Mesendoderm (in vitro differentiated cells): ENCODE results near the gene NUBP2. TPM values are rescaled to one million over a fixed set of nuclear protein-coding genes. Genes with fewer than 3 reads are reported as not detected.

Source experiments
- DNase-seq: peaks from one replicate; pipeline ENCODE4 v3.0.0; 2013
- H2AK5ac ChIP-seq: 2 replicates; pipeline ENCODE4 v1.6.1; 2013; ENCODE audit warnings: low read length, inconsistent platforms
- H2BK120ac ChIP-seq: 2 replicates; pipeline ENCODE4 v1.6.1; 2013; ENCODE audit warnings: low read depth, mild to moderate bottlenecking, low read length, moderate library complexity, mixed read lengths
- H2BK15ac ChIP-seq: replicated peaks from 2 replicates; pipeline ENCODE4 v1.6.1; 2013; ENCODE audit warnings: low read depth, mild to moderate bottlenecking, moderate library complexity
- H2BK5ac ChIP-seq: 2 replicates; pipeline ENCODE4 v1.6.1; 2013; ENCODE audit warnings: low read length, inconsistent platforms
- H3K18ac ChIP-seq: 2 replicates; pipeline ENCODE4 v1.6.1; 2013; ENCODE audit warnings: mild to moderate bottlenecking, low read length, mixed read lengths
- H3K23ac ChIP-seq: one replicate; pipeline ENCODE4 v1.6.1; 2013; ENCODE audit warnings: low read length
- H3K27ac ChIP-seq: 2 replicates; pipeline ENCODE4 v1.5.1; 2013; ENCODE audit warnings: low read depth, mild to moderate bottlenecking, inconsistent platforms, low read length, moderate library complexity
- H3K27me3 ChIP-seq: 2 replicates; pipeline ENCODE4 v1.6.1; 2013; ENCODE audit warnings: low read length, control low read depth, mild to moderate bottlenecking, inconsistent platforms; ENCODE audit not compliant: insufficient read depth, poor library complexity
- H3K36me3 ChIP-seq: 2 replicates; pipeline ENCODE4 v1.6.1; 2013; ENCODE audit warnings: low read length, inconsistent platforms; ENCODE audit not compliant: control insufficient read depth, insufficient read depth
- H3K4ac ChIP-seq: one replicate; pipeline ENCODE4 v1.6.1; 2013; ENCODE audit warnings: low read depth, mild to moderate bottlenecking, low read length, moderate library complexity
- H3K4me1 ChIP-seq: 2 replicates; pipeline ENCODE4 v1.6.1; 2013; ENCODE audit warnings: low read depth, low read length, inconsistent platforms; ENCODE audit not compliant: control insufficient read depth
- H3K4me2 ChIP-seq: 2 replicates; pipeline ENCODE4 v1.6.1; 2013; ENCODE audit warnings: low read length
- H3K4me3 ChIP-seq: 2 replicates; pipeline ENCODE4 v1.5.1; 2013; ENCODE audit warnings: mild to moderate bottlenecking, low read length
- H3K56ac ChIP-seq: one replicate; pipeline ENCODE4 v1.6.1; 2013; ENCODE audit warnings: low read length
- H3K79me1 ChIP-seq: 2 replicates; pipeline ENCODE4 v1.6.1; 2013; ENCODE audit warnings: low read length, inconsistent platforms
- H3K79me2 ChIP-seq: 2 replicates; pipeline ENCODE4 v1.6.1; 2013; ENCODE audit warnings: mild to moderate bottlenecking, low read length; ENCODE audit not compliant: control insufficient read depth, insufficient read depth
- H3K9ac ChIP-seq: 2 replicates; pipeline ENCODE4 v1.6.1; 2013; ENCODE audit warnings: low read length, inconsistent platforms
- H4K5ac ChIP-seq: one replicate; pipeline ENCODE4 v1.6.1; 2013; ENCODE audit warnings: low read length
- H4K8ac ChIP-seq: one replicate; pipeline ENCODE4 v1.6.1; 2013; ENCODE audit warnings: low read depth, mild to moderate bottlenecking, control low read depth, low read length, moderate library complexity
- WGBS: extraction: QIAGEN DNeasy Blood & Tissue Kit; methylation state at CpG from one replicate; pipeline ENCODE4 v1.1.7; 2013; ENCODE audit warnings: low lambda C conversion rate, missing lambda C conversion rate; ENCODE audit not compliant: insufficient coverage; ENCODE audit errors: extremely low coverage; 5-methylcytosine and 5-hydroxymethylcytosine counted together
- polyA plus RNA-seq, 2 experiments: library from polyadenylated mRNA; stranded (reverse); fragments of 200-250 nt; gene quantifications; one replicate each; pipeline ENCODE4 v1.2.3, GENCODE V29; 2013

The NUBP2 gene
- 54.8 TPM for polyA plus RNA-seq (2013, experiment 1 of 2)
- 55.5 TPM for polyA plus RNA-seq (2013, experiment 2 of 2)

- H3K9ac ChIP-seq: peak within 1 kb of the TSS; percentile 85
- H3K4me2 ChIP-seq: peak within 1 kb of the TSS; percentile 88
- no peak within 1 kb of the TSS for H3K27ac ChIP-seq
- H2BK120ac ChIP-seq: no peak within 1 kb of the TSS
- H3K79me2 ChIP-seq: peaks cover 22% of the 10 kb centered on the region
- no peak within 1 kb of the TSS for H2BK5ac ChIP-seq
- H3K79me1 ChIP-seq: peaks cover 11% of the 10 kb centered on the region
- no peaks in the 10 kb centered on the region for H3K27me3 ChIP-seq
- H2BK15ac ChIP-seq: no peak within 1 kb of the TSS
- H3K4me3 ChIP-seq: peak within 1 kb of the TSS; percentile 96
- H3K4me1 ChIP-seq: no peaks in the 10 kb centered on the region
- H3K18ac ChIP-seq: no peak within 1 kb of the TSS
- H4K5ac ChIP-seq: no peak within 1 kb of the TSS
- H3K23ac ChIP-seq: no peak within 1 kb of the TSS
- peak within 1 kb of the TSS; percentile 19 for H3K4ac ChIP-seq
- no peak within 1 kb of the TSS for H4K8ac ChIP-seq
- H3K36me3 ChIP-seq: peaks cover 2% of the 10 kb centered on the region
- H3K56ac ChIP-seq: peak within 1 kb of the TSS; percentile 90
- WGBS: no CpG with 5 or more reads among the region's 102 CpGs
- no peak within 1 kb of the TSS for H2AK5ac ChIP-seq
- peak; percentile 100 for DNase-seq
Observed at GRCh38 chr16:1782408-1783264, at the start of gene NUBP2, which contains the start of gene SPSB3. TSS of gene NUBP2 (plus strand) at chr16:1782960. CDS start at chr16:1783021, 61 bp downstream. TSS of gene SPSB3 (minus strand) at chr16:1782571. CDS start at chr16:1781483, 1,088 bp downstream.

- Histone ChIP-seq H2BK15ac (no peak overlapping the region), H3K18ac (no peak overlapping the region), H2BK5ac (no peak overlapping the region), H3K27ac (no peak overlapping the region), H4K8ac (no peak overlapping the region), H3K36me3 (no peaks in the 10 kb centered on the region), H3K4me1 (no peaks in the 10 kb centered on the region), H2BK120ac (no peak overlapping the region), H4K5ac (no peak overlapping the region), H3K4me2 (no peak overlapping the region), H3K27me3 (no peaks in the 10 kb centered on the region), H3K79me2 (no peaks in the 10 kb centered on the region), H3K4me3 (no peak overlapping the region), H3K56ac (no peak overlapping the region), H3K79me1 (no peaks in the 10 kb centered on the region), H3K4ac (no peak overlapping the region), H3K9ac (no peak overlapping the region), H2AK5ac (no peak overlapping the region), H3K23ac (no peak overlapping the region)
- no peak for DNase-seq
- no CpG with 5 or more reads among the region's 22 CpGs for WGBS
Observed at GRCh38 chr16:1734123-1734522, 48.6 kb upstream of the NUBP2 start.

GRCh38 chr16:1734816-1735215 lies 47.9 kb upstream of the NUBP2 start:
- WGBS: no CpG with 5 or more reads among the region's 22 CpGs
- Histone ChIP-seq H3K4me3 (no peak overlapping the region), H3K9ac (no peak overlapping the region), H3K79me1 (no peaks in the 10 kb centered on the region), H3K36me3 (no peaks in the 10 kb centered on the region), H3K4me1 (no peaks in the 10 kb centered on the region), H3K27me3 (no peaks in the 10 kb centered on the region), H3K79me2 (no peaks in the 10 kb centered on the region), H4K8ac (no peak overlapping the region), H3K56ac (no peak overlapping the region), H3K18ac (no peak overlapping the region), H3K4ac (no peak overlapping the region), H4K5ac (no peak overlapping the region), H3K4me2 (no peak overlapping the region), H2AK5ac (no peak overlapping the region), H2BK5ac (no peak overlapping the region), H2BK120ac (no peak overlapping the region), H3K27ac (no peak overlapping the region), H3K23ac (no peak overlapping the region), H2BK15ac (no peak overlapping the region)
- DNase-seq: no peak

GRCh38 chr16:1740234-1740633 lies 42.5 kb upstream of the NUBP2 start:
- no peak overlapping the region for H3K56ac ChIP-seq
- no peak overlapping the region for H4K8ac ChIP-seq

GRCh38 chr16:1740781-1741490 lies 41.8 kb upstream of the NUBP2 start:
- Histone ChIP-seq H4K5ac (no peak overlapping the region), H3K4me1 (no peaks in the 10 kb centered on the region), H3K4me3 (no peak overlapping the region), H3K4me2 (no peak overlapping the region), H3K9ac (no peak overlapping the region), H4K8ac (no peak overlapping the region), H3K4ac (no peak overlapping the region), H2BK120ac (no peak overlapping the region), H3K79me2 (no peaks in the 10 kb centered on the region), H3K27me3 (no peaks in the 10 kb centered on the region), H3K18ac (no peak overlapping the region), H3K79me1 (no peaks in the 10 kb centered on the region), H3K23ac (no peak overlapping the region), H2AK5ac (no peak overlapping the region), H2BK5ac (no peak overlapping the region), H2BK15ac (no peak overlapping the region), H3K56ac (no peak overlapping the region), H3K36me3 (no peaks in the 10 kb centered on the region), H3K27ac (no peak overlapping the region)
- no CpG with 5 or more reads among the region's 30 CpGs for WGBS
- DNase-seq: no peak

More at GRCh38 chr16:1740234-1740633, 42.5 kb upstream of the NUBP2 start:
- no CpG with 5 or more reads among the region's 33 CpGs for WGBS
- no peak for DNase-seq
- H3K27ac ChIP-seq: no peak overlapping the region
- H3K79me1 ChIP-seq: no peaks in the 10 kb centered on the region
- no peak overlapping the region for H3K23ac ChIP-seq
- H3K9ac ChIP-seq: no peak overlapping the region
- no peak overlapping the region for H2BK15ac ChIP-seq
- no peaks in the 10 kb centered on the region for H3K4me1 ChIP-seq
- no peak overlapping the region for H3K4ac ChIP-seq
- H2AK5ac ChIP-seq: no peak overlapping the region
- no peak overlapping the region for H4K5ac ChIP-seq
- H2BK120ac ChIP-seq: no peak overlapping the region
- H2BK5ac ChIP-seq: no peak overlapping the region
- no peaks in the 10 kb centered on the region for H3K79me2 ChIP-seq
- no peak overlapping the region for H3K4me3 ChIP-seq
- no peak overlapping the region for H3K4me2 ChIP-seq
- H3K27me3 ChIP-seq: no peaks in the 10 kb centered on the region
- H3K18ac ChIP-seq: no peak overlapping the region
- no peaks in the 10 kb centered on the region for H3K36me3 ChIP-seq
